MM.1S (cell line): Measurements from ENCODE around the gene MRPS5.

Experiments used
- CTCF ChIP-seq: fragments of 300-600 bp; sonication (generic); IDR thresholded peaks from 2 replicates; pipeline ENCODE4 v1.5.1; 2016; ENCODE audit warnings: antibody characterized with exemption, low read length, mixed read lengths
- EZH2 ChIP-seq: fragments of 300-600 bp; sonication (generic); optimal IDR thresholded peaks from 2 replicates; pipeline ENCODE3; 2017; ENCODE audit warnings: low read depth, mild to moderate bottlenecking, antibody characterized with exemption, low read length, mixed read lengths
- EZH2phosphoT487 ChIP-seq: fragments of 300-600 bp; sonication (generic); IDR thresholded peaks from 2 replicates; pipeline ENCODE4 v1.6.1; 2018; ENCODE audit warnings: antibody characterized with exemption, low read length

- TF ChIP-seq CTCF (no peak), EZH2 (no peak), EZH2phosphoT487 (no peak)
Measured at GRCh38 chr2:95058466-95058988, 63.1 kb downstream of the MRPS5 start.
